ENCODE measurements around the gene GCNA.

GCNA gene, protein sequence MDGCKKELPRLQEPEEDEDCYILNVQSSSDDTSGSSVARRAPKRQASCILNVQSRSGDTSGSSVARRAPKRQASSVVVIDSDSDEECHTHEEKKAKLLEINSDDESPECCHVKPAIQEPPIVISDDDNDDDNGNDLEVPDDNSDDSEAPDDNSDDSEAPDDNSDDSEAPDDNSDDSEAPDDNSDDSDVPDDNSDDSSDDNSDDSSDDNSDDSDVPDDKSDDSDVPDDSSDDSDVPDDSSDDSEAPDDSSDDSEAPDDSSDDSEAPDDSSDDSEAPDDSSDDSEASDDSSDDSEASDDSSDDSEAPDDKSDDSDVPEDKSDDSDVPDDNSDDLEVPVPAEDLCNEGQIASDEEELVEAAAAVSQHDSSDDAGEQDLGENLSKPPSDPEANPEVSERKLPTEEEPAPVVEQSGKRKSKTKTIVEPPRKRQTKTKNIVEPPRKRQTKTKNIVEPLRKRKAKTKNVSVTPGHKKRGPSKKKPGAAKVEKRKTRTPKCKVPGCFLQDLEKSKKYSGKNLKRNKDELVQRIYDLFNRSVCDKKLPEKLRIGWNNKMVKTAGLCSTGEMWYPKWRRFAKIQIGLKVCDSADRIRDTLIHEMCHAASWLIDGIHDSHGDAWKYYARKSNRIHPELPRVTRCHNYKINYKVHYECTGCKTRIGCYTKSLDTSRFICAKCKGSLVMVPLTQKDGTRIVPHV

DNA sequence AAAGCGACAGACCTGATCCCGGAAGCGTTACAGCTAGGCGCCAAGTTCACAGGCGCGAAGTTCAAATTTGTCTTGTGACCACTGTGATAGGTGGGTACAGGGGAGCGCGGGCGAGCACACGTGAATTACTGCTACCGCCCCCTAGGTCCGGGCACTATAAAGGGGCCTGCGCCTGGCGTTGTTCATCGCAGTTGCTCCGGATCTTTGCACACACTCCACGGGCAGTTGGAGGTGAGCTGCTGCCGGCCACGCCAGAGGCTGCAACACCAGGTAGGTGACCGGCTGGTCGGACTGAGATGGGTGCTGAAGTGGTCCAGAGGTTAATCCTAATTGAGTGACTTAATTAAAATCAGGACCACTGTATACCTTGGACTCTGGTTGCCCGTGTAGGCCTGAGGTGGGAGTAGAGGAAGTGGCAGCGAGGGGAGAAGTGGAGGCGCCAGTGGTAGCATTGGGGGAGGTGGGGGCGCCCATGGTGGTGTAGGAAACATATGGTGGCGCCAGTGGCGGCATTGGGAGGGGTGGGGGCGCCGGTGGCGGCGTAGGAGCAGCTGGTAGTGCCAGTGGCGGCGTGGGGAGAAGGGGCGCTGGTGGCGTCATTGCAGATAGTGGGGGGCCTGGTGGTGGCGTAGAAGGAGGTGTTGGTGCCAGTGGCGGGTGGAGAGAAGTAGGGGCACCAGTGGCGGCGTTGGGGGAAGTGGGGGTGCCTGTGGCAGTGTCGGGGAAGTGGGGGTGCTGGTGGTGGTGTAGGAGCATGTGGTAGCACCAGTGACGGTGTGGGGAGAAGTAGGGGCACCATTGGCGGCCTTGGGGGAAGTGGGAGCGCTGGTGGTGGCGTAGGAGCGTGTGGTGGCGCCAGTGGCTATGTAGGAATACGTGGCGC is at the start of gene GCNA:
Gene GCNA, plus strand, starts transcription at position 185 of the 883 bp plus-strand sequence. CDS start 2,385 bp downstream, outside the sequence.
- DNase-seq, result no peak

DNA sequence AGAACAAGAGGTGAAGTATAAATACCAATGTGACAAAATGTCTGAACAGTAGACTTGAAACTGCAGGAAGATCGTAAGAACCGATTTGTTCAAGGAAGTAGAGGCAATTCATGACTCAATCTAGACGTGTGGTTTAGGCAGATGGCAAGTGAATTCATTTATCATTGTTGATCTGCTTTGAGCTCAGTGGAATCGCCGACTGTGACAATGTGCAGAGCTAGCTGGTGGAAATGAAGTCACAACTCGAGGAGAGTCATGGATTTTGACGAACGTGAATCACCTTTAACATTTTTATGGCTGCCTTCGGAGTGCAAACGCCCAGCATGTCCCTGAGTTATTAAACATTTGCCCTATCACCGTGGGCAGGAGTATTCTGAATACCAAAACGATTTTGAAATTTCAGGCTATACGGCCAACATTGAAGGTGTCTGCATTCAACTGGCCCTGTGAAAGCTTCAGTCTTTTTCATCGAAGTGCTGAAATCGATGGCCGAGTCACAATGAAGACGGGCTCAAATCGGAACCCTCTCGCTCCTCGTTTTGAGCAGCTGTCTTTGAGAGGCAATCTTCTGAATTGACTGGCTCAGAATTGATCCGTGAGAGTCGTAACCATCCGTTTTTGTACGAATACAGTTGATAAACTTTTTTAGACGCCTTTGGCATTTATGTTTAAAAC is 46.0 kb upstream of the GCNA start:
- DNase-seq, result peak; percentile 52

DNA sequence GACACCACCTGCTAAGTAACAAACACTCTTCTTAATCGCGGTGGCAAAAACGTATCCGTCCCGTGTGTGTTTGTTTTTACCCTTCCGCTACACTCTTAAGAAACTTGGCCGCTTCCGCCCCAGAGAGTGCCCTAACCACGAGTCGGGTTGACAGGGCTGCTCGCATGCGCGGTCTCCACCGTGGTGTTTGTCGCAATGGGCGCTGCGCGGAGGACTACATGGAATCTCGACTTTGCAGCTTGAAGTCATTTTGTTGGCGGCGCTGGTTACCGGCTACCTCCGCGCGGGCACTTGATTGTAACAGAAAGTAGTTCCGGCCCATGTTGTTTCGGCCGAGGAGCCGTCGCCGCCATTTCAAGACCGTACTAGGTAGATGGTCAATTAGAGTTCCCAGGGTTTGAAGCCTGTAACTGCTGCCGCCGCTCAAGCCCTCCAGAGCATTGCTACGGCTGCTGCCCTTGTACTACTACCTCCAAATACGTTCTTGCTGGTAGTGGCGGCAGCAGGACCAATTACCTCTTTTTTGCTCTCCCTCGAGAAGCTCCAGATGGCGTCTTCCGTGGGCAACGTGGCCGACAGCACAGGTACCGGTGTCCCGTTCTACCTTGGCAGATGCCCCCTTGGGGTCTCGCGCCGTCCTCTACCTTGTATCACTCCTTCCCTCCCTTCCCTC is 45.3 kb upstream of the GCNA start, which contains the start of gene OGT:
Gene OGT, plus strand, starts transcription at position 352 of the 673 bp plus-strand sequence. Its CDS starts 196 bp downstream, at position 548.
- DNase-seq, result peak; percentile 96

DNA sequence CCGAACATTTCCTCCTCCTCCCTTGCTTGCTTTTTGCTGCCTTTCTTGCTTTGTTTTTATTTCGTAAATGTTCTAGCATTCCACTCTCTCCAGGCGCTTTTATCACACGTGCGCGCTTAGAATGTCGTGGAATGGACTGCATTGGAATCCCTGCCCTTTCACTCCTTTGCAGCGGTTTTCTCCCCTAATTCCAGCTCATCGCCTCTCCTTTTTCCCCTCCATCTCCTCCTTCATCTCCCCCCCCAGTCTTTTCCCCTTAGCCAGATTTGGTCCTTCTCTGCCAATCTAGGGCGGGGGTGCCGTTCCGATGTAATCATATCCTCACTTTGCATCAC is 44.8 kb upstream of the GCNA start:
- no peak for DNase-seq

DNA sequence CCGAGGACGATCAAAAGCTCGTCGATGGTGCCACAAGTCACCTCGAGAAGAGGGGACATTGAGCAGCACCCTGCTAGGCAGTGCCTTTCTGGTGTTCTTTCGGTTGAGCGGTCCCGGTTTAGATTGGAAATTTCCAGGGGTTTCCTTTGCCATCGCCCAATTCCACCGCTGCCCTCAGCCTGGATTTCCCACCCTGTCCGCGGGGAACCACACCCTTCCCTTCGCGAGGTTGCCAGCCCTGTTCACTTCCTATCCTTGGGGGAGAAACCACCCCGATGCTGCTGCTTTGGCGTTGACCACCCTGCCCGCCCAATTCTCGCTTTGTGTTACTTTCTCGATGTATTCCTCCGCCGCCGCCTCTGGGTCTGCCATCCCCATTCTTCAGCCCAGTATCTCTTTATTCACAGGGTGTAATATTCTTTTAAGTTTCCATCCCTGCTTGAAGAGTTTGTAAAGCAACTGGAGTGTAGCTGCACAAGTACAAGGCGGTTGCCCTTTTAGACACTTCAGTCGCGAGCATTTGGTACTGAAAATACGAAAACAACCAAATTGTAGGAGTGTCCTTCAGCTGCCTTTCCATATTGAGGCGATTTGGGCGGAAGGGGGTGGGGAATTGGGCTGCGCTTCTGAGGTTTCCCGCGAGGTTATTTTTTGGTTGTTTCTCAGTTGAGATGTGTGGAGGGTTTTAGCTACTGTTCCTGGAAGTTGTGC is 44.2 kb upstream of the GCNA start:
- DNase-seq, result no peak

DNA sequence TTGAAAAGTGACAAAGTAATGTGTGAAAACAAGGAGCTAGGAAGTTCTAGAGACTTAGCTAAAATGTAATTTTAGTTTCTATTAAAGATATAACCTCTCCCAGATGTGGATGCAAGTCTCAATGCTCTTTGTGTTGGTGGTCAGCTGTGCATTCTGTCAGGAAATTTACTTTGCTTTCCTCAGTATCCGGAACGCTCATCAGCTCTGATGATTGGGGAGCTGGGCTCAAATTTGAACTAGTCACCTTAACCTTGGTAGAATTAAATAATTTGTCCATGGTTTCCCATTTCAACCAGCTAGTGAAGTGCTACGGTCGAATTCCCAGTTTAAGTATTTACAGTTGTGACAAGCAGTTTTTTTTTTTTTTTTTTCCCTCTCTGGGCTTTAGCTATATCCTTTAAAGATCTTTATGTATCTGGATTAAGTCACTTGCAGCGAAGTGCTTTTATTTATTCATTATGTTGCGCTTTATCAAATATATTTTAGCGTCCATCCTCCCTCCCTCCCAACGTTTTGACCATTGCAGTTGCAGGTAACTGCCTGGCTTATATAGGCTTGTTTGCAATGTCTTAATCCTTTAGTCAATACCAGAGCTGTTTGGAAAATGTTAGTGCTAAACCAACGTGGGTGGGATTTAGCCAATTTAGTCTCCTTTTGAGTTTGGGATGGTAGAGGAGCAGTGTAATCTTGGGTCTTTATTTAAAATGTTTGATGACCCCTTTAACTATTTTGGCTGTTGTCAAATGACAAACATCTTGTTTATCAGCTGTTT is 43.3 kb upstream of the GCNA start:
- no peak for DNase-seq

DNA sequence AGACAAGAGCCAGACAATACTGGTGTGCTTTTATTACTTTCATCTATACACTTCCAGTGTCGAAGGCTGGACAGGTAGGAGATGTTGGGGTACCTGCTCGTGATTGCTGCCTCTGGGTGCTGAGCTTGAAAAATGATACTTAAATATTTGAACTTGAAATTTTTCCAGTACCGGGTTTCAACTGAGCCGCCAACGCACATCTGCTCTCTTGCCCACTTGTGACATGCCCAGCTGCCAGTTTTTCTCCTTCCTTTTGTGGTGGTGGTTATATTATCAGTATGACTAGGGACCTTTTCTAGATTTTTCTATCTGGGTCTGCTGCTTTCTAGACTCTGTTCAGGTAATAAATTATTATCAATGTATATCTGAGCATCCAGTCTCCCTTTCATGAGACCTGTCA is 42.0 kb upstream of the GCNA start:
- DNase-seq, result no peak

DNA sequence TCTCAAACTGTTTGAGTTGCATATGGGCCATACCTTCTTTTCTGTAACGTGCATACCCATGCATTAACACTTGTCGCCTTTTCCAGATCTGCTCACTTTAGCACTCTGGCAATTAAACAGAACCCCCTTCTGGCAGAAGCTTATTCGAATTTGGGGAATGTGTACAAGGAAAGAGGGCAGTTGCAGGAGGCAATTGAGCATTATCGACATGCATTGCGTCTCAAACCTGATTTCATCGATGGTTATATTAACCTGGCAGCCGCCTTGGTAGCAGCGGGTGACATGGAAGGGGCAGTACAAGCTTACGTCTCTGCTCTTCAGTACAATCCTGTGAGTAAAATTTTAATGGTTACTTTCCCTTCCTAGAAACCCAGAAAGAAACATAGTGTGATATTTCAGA is 40.5 kb upstream of the GCNA start:
- no peak for DNase-seq

DNA sequence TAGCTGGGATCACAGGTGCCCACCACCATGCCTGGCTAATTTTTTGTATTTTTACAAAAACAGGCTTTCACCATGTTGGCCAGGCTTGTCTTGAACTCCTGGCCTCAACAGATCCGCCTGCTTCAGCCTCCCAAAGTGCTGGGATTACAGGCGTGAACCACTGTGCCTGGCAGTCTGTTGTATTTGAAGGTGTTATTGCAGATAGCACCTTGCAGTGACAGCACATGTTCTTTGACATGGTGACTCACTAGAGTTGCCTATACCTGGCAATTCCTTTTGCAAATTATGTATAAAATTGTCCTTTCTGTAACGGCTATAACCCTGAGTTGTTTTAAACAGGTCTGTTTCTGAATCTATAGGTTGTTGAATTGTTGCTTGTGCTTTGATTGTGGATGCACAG is 37.4 kb upstream of the GCNA start:
- DNase-seq, result no peak

DNA sequence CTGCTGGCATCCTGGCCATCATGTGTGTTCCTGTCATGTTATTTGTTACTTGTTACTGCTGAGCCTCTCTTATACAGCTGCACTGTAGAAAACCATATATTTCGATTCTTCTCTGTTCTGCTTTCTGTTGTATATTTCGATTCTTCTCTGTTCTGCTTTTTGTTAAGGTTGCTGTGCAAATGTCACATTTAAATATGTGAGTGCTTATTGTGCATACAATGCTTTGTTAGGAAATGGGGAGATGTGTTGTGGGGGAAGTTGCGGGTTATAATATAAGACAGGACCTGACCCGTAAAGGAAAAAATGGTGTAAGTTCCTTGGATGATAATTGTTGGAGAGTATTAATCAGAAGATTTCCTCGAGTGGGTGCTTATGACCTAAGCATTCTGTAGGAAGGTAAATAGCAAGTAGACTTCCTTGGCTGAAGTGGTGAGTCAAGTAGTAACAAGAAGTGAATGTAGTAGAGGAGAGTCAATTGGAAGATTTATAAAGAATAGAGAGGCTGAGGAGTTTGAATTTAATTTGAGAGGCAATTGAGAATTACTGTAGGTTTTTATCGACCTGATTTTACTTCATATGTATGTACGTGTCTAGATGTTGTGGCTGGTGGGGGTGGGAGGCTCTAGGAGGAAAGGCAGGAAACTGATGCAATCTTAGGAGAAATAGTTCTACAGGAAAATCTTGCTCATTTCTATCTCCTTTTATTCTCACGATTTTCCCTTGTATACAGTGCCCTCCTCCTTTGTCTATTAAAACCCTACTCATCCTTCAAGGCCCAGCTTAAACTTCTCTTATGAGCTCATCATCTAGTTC is 36.8 kb upstream of the GCNA start:
- DNase-seq, result peak; percentile 80

DNA sequence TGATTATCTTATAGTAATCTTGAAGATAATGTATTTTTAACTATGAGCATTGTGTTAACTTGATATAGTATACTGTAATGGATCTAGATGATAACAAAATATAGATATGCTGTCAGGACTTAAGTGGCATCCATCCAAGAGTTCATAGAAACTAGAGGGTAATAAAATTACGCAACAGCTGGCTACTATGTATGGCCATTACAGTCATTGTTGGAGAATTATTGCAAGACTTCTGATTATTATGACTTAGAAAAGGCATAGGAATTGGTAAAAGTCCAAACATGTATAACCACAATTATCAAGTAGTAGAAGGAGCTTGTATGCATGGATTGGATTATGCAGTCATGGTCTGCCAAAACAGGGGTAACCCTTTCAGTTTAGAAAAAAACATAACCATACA is 35.8 kb upstream of the GCNA start:
- peak; percentile 89 for DNase-seq

DNA sequence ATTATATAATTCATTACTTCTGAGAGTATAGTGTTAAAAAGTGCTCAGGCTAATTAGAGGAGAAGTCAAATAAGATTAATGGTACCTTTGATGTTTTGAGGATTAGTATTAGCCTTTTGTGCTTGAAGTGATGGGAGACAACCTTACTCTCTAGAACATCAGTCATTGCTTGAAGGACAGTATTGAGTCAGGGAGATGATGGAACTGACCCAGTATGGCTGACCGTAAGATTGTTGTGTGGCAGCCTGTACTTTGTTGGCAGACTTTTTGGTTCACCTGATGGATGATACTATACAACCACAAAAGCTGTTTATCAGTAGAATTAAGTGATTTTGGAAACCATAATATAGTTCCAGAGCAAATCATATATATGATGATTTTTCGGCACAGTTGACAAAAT is 35.4 kb upstream of the GCNA start:
- DNase-seq, result no peak

DNA sequence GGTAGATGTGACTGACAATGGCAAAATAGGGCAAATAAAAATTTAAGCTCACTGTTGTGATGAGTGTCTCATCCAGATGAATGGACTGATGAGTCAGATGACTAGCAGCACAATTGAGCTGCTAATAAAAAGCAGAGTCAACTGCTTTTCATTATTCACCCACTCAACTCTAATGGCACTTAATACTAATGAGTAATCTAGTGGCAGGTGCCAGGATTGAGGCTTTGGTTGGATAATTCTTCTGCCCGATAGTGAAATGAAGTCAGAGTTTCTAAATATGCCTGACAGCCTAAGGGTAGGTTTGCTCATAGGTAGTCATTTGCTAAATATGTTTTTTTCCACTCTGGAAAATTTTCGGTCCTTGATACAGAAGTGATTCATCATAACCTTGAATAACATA is 34.9 kb upstream of the GCNA start:
- peak; percentile 80 for DNase-seq

DNA sequence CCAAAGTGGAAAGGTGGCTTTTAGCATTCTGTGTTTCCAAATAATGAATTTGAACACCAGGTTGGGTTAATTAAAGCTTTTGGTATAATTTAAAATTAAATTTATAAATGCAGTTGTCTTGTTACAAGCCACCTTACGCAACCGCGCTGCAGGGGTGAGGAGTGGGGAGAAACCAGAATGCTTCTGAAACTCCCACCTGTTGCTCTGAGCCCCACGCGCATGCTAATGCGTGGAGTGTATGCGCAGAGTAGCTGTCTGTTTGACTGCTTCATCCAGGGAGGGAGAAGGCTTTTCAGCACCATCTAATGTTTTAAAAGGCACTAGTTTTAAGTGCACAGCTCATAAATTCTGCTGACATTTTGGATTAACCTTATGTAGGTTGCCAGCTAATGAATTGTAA is 32.9 kb upstream of the GCNA start:
- DNase-seq, result no peak

DNA sequence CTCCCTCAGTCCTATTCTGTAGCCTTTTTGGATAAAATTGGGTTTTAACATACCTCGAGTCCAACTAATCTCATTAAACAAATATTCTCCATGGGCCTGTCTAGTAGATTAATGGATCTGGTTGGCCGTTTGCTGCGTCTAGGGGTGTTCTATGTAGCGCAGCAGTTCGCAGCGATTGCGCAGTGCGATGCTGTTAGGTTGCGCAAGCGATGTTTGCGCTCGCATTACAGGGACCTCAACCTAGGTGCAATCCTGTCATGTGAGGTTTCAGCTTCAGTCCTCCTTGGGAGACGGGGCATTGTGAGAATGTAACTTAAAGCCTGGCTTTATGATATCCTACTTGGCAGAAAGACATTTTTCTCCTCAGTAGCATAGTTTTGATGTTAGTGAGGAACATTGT is 31.4 kb upstream of the GCNA start:
- no peak for DNase-seq

DNA sequence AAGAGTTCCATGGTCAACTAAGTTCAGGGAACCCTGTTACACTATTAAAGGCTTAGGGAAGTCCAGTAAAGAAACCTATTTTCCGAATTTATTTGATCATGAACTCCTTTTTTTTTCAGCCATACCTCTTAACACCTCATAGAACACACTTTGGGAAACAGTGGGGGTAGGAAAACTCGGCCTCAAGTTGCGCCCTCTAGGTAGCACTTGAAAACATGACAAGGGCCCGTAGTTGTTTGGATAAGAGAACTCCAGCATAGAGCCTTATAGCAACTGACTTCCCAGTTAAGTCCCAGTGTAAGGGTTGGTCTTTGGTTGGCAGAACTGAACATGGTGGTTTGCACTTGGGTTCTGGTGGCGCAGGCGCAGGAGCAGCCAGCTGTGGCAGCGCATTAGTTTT is 30.9 kb upstream of the GCNA start:
- DNase-seq, result no peak

DNA sequence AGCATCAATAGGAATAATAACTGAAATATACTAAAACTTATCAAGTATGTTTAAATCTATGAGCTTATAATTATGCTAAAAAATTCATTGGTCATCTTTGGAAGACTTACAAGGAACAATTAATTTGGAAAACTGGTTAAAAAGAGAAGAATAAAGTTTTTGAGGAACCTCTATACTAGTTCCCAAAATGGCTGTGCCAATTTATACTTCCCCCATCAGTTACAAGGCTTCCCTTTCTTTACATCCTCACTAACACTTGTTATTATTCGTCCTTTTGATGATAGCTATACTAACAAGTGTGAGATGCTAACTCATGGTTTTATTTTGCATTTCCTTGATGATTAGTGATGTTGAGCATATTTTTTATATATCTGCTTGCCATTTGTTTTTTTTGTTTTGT is 28.3 kb upstream of the GCNA start:
- no peak for DNase-seq

DNA sequence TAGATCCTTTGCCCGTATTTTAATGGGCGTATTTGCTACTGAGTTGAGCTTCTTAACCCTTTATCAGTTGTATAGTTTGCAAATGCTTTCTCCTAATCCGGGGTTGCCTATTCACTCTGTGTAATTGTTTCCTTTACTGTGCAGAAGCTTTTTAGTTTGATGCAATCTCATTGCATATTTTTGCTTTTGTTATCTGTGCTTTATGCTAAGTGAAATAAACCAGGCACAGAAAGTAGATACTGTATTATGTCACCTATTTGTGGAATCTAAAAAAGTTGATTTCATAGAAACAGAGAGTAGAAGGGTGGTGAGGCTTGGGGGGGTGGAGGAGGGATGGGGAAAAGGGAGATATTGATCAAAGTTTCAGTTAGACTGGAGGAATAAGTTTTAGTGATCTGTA is 27.7 kb upstream of the GCNA start:
- no peak for DNase-seq

DNA sequence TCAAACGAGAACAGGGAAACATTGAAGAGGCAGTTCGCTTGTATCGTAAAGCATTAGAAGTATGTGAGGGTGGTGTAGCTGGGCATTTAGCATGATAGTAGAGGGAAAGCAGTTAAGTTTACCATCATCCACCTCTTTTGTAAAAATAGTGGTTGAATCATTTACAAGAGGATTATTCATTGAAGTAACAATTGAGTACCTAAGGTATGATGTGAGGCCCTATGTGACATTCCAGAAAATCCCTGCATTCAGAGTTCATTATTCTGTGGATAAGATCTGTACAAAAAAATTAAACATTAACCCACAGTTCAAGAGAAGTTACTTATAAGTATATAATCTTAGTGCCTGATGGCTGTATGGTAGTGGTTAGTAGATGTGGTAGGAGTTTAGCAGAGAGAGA is 22.2 kb upstream of the GCNA start:
- DNase-seq, result no peak

DNA sequence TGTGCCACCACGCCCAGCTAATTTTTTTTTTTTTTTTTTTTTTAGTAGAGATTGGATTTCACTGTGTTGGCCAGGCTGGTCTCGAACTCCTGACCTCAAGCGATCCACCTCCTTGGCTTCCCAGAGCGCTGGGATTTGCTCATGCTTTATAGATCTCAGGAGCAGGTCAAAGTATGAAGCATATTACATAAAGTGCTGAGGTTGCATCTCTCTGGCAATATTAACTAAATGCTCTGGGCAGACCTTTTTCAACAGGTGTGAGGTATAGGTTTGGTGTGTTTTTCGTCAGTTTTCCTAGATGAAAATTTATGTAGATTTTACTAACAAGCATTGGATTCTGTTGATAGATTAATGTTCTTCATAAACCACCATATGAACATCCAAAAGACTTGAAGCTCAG is 19.3 kb upstream of the GCNA start:
- DNase-seq, result no peak
